Gastrocnemius medialis (tissue), 4 donors: ENCODE data around the gene LPCAT1.

ENCODE experiments used
- CTCF ChIP-seq, 5 experiments: fragments of 450-650 bp in 3 of 5; fragments of 200-600 bp in 2 of 5; sonication (generic) in 2 of 5; IDR thresholded peaks in 4 of 5; conservative IDR thresholded peaks in 1 of 5; 1 replicate in 4 of 5; 2 replicates in 1 of 5; pipeline ENCODE4 v1.5.1; 2016 to 2019; ENCODE audit warnings: antibody characterized with exemption in 5 of 5, mild to moderate bottlenecking in 3 of 5, moderate library complexity in 3 of 5
- POLR2A ChIP-seq, 2 donors: fragments of 450-650 bp; IDR thresholded peaks; one replicate each; pipeline ENCODE4 v1.6.1; 2017; ENCODE audit warnings: antibody characterized with exemption in 2 of 2, mild to moderate bottlenecking in 2 of 2, moderate library complexity in 2 of 2

GRCh38 chr5:1453613-1454012 is 70.1 kb downstream of the LPCAT1 start:
- TF ChIP-seq CTCF (IDR thresholded peaks at IDR 0.05 in 4 of 5, conservative IDR thresholded peaks at IDR 0.05 in 1 of 5): no peak
- TF ChIP-seq POLR2A (IDR thresholded peaks at IDR 0.05): no peak
